ELR (cell line): ENCODE data around the gene BCR.
A peak's percentile ranks its signal among the peaks of the same experiment; 100 is the strongest.

Source experiments
- DNase-seq: peaks from one replicate; pipeline ENCODE4 v3.0.0-alpha.2; 2015; ENCODE audit warnings: low read depth

The BCR gene

GRCh38 chr22:23245045-23245798 lies 64.9 kb downstream of the BCR start:
- DNase-seq, result peak; percentile 80

- DNase-seq, result peak; percentile 62
These were observed 65.5 kb downstream of the BCR start for GRCh38 chr22:23245799-23246136.

GRCh38 chr22:23246982-23247766 lies 66.9 kb downstream of the BCR start:
- no peak for DNase-seq

GRCh38 chr22:23248583-23248982 lies 68.3 kb downstream of the BCR start:
- DNase-seq, result no peak

GRCh38 chr22:23250056-23250784 lies 69.9 kb downstream of the BCR start:
- no peak for DNase-seq

GRCh38 chr22:23250785-23251363 lies 70.6 kb downstream of the BCR start:
- DNase-seq, result no peak

GRCh38 chr22:23251445-23252093 lies 71.3 kb downstream of the BCR start:
- DNase-seq, result peak; percentile 49

- no peak for DNase-seq
These were observed 73.3 kb downstream of the BCR start for GRCh38 chr22:23253475-23254055.

- no peak for DNase-seq
These were observed 75.3 kb downstream of the BCR start for GRCh38 chr22:23255506-23256170.

GRCh38 chr22:23256171-23256932 lies 76.0 kb downstream of the BCR start:
- DNase-seq, result no peak

- DNase-seq, result no peak
These were observed 76.9 kb downstream of the BCR start for GRCh38 chr22:23256986-23257888.

- DNase-seq, result no peak
These were observed 77.8 kb downstream of the BCR start for GRCh38 chr22:23257889-23258825.

- no peak for DNase-seq
These were observed 78.5 kb downstream of the BCR start for GRCh38 chr22:23258826-23259170.

- DNase-seq, result no peak
These were observed 79.8 kb downstream of the BCR start for GRCh38 chr22:23259916-23260644.

- DNase-seq, result no peak
These were observed 80.6 kb downstream of the BCR start for GRCh38 chr22:23260645-23261581.

- DNase-seq, result no peak
These were observed 81.7 kb downstream of the BCR start for GRCh38 chr22:23261900-23262450.
